Stimulated activated CD4-positive, alpha-beta T cell treated with anti-CD3 and anti-CD28 coated beads, Interleukin-12 subunit alpha, Interleukin-12 subunit beta, amount 100 ng/mL, for 24 hours (primary cell): Measurements from ENCODE around the gene GABRA4.

Experiments used
- DNase-seq, 2 experiments: peaks; one replicate each; pipeline ENCODE4 v3.0.0-alpha.2; 2020; ENCODE audit warnings: low read depth in 2 of 2

Gene GABRA4

DNA sequence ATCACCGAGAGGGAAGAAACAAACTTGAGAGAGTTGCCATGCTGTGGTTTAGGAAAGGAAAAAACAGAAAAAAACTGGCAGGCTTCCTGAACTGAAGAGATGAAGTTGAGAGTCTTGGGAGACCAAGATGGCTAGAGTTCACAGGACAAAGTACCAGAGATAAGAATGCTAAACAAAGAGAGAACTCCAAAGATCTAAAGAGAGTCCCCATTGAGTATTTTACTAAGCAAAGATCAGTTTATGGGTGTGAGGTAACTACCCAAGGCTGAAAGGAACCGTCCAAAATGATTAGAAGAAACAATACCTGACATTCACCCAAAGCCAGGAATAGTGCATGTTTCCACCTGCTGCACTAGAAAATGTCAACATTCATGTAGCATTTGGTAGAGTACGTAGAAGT, 62.5 kb downstream of the GABRA4 start:
- no peak for DNase-seq

DNA sequence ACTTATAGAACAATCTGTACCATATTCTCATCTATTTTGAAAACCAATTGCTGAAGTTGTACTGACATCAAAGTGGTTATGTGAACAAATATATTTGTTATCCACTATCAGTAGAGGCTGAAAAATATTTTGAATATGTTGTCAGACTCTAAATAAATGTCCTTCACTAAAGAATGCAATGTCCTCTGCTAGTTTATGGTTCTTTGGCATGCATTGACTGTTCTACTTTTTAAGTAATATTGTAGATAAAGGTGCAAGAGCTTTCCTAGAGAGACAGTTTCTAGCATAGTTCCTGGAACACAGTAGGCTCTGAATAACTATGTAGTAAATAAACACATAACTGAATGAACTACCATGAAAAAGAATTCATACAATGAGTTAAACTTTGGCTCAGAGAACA, 66.2 kb downstream of the GABRA4 start:
- DNase-seq = no peak

DNA sequence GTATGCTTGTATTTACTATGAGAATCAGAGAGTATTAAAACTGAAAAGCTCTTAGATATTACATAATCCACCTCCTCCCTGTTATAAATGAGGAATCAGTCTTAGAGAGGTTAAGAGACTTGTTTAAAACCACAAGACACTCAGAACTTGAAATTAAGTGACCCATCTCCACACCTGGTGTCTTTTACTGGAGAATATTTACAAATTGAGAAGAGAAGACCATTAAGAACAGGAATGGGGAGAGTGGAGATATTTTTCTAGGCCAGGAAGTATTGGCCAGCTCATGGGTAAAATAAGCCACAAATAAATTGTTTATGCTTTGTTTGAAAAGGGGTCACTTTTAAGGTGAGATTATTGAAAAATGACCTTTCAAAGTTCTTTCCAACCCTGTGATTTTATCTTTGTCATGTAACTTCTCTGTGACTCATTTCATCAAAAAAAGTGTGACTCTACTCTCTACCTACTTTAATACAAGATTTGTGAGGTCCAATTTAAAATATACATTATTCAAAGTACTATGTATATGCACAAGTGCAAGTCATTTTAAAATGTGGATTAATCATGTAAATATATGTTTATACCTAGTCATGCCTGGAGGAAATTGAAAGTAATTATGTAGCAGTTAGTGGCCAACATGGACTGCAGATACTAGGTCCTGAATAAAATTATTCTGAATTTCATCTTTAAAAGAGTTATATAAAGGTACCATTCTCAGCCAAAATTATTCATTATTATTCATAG, 68.4 kb downstream of the GABRA4 start:
- no peak for DNase-seq

DNA sequence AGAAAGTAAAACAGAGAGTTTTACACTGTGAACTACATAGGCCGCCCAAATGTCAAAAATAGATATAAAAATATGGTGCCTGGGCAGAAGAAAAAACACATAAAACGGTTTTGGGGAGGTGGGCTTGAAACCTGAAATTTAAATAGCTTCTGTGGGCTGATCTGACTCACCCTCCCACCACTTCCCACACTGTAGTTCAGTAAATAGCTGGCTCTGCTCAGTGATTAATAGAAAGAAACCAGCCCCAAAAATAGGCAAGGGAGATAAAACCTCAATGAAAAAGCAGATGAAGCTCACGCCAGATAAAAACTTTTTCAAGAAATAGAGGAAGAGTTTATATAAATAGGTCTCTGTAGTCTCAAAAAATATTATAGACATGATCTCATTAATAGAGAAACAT, 71.2 kb downstream of the GABRA4 start:
- DNase-seq = no peak

DNA sequence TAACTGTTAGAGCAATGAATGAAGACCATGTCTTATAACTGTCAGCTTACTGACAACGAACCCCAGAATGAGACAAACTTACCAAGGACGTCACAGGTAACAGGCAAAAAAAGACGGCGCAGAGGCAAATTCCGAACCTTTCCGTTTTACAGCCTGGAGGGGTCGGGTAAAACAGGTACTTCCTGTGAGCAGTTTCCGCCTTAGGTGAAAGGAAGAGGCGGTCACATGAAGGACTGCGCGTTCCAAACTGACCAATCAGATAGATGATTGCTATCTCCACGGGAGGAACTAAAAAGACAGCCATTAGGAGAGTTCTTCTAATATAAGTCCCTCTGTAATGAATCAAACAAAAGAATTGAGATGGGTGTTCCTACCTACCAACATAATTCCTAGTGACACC, 84.3 kb downstream of the GABRA4 start, which contains the start of gene COX7B2:
COX7B2 (minus strand) TSS at position 168 of the 400 bp plus-strand sequence. CDS start 174,053 bp downstream, outside the sequence.
- DNase-seq = no peak

DNA sequence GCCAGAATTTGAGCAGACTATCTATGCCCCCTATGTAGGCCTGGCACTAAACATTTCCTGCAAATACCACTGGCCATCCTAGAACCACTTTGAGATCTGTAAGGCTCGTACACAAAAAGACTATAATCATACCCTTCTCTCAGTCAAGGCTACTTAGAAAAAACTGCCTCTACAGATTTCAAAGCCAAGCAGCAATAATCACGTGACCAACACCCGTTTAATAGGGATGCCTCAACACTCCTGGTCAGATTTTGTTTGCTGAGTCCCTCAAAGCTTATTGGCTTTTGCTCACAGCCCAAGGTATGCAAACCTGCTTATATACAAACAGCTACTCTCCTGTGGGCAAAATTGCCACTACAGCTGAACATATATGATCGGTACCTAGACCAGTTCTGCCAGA, 85.2 kb downstream of the GABRA4 start:
- no peak for DNase-seq

DNA sequence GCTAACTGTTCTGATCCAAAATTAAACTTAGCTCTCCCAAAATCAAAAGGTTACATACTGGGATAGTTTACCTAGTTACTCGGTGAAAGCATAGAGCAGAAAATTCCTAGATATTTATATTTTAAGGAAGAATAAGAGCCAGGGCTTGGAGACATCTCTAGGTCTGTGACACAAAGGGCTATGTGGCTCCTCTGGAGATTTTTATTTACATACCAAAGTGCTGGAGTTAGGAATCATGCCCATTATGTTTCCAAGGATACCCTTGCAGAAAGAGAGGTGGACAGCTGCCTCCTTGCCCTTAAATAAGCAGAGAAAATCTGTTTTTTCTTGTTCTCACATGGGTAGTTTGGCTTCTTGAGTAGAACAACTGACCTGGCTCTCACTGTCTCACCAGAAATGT, 93.3 kb downstream of the GABRA4 start:
- no peak for DNase-seq

DNA sequence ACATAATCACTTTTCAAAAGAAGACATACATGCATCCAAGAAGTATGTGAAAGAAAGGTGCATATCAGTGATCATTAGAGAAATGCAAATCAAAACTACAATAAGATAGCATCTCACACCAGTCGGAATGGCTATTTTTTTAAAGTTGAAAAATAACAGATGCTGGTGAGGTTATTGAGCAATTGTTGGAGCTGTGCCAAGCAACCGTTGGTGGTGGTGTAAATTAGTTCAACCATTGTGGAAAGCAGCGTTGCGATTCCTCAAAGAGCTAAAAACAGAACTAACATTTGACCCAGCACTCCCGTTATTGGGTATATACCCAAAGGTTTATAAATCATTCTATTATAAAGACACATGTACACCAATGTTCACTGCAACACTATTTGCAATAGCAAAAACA, 98.6 kb downstream of the GABRA4 start:
- DNase-seq = no peak

DNA sequence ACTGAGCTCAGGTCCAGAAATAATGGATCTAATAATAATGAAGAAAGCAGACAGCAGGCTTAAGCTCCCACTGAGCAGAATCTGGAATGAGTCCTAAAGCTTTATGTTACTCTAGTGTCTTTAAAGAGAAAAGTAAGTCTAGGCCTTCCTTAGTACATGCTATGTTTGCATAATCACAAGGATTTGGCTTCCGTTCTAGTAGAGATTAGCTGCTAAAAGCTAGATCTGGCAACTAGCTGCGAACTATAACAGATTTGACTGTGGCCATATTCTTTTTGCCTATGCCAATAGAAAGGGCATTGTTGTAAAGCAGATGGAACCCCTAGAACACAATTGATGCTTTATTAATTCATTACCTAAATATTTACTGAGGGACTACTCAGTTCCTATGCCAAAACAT, 103.3 kb downstream of the GABRA4 start:
- DNase-seq = no peak

DNA sequence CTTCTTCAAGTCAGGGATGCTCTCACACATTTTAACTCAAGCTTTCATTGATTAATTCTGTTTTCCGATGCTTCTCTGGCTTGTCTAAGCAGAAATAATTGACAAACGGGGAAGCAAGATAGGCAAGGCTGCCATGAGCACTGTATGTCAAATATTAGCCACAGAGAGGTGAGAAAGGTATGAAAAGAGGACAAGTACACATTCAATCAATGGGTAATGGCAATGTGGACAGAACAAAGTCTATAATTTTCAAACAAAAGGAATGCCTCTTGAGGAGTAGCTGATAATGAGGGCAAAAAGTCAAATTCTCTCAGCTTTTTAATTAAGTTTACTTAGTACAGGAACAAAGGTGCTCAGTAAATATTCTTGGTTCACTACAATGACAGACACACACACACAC, 104.0 kb downstream of the GABRA4 start:
- DNase-seq = no peak

DNA sequence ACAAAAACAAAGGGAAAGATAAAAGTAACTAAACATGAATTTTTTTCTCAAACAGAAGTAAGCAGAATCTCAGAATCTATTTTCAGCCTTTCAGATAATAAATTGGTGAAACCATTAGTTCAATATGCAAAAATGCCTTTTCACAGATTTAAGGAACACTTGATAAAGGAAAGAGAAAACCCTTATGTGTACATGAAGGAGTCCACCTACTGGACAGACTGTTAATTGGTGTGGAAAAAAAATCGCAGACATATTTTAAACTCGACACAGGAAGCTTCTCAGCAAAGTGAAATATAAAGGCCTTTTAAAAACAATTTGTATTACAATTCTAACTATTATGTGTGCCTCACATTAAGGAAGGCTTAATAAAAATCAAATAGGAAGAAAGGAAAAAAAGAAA, 106.7 kb downstream of the GABRA4 start:
- DNase-seq = no peak

DNA sequence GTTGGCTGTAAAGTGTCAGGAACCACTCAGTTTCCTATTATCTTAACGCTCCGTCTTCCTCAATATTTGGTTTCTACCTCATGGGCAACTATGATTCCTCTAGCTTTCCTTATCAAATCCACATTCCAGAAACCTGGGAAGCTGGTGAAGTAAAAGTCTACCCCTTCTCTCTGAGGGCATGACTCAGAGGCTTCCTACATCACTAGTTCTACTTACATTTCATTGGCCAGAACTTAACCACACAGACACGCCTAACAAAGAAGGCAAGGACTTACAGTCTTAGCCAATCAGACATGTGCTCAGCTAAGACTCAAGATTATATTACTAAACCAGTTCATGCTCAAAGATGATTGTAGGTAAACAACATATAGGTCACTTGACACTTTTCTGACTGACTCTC, 114.7 kb downstream of the GABRA4 start:
- DNase-seq = no peak

DNA sequence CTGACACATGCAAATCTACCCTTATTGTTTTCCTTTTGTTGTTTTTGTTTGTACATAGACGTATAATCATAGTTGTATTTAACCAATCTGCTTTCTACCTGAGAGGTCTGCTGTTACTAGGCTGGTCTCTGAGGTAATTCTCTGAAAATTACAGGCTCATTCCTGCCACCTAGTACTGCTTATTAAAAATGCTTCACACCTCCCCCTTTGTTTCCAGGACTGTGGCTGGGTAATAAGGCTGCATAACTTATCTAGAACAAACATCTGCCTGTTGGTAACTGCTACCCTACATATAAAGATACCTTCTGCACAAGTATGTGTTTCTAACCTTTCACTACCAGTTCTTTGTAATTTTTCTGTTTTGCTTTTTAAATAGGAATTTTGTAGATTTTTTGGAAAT, 118.6 kb downstream of the GABRA4 start:
- DNase-seq = no peak

DNA sequence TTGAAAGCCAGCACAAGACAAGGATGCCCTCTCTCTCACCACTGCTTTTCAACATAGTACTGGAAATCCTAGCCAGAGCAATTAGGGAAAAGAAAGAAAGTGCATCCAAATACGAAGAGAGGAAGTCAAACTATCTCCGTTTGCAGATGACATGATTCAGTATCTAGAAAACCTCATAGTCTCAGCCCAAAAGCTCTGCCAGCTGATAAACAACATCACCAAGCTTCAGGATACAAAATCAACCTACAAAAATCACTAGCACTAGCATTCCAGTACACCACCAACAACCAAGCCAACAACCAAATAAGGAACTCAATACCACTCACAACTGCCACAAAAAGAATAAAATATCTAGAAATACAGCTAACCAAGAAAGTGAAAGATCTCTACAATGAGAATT, 123.0 kb downstream of the GABRA4 start:
- DNase-seq = no peak
